Measurements from ENCODE around the gene DNAJA4. TPM values are rescaled to one million over a fixed set of nuclear protein-coding genes. Genes with fewer than 3 reads are reported as not detected.

The DNAJA4 gene
- total and polyA plus RNA-seq, 8 donors: 11.4 to 53.6 (median 30.3) TPM; not detected in 1

GRCh38 chr15:78266806-78267205 is 2.4 kb downstream of the DNAJA4 start:
- no peak for DNase-seq
- peaks cover 26 to 49% (median 32%) of the 10 kb centered on the region in 4 donors for H3K4me1 ChIP-seq
- no peaks in the 10 kb centered on the region for H3K9me3 ChIP-seq
- H3K27ac ChIP-seq: peak overlapping the region in 1 of 5 donors; percentile 81
- no peaks in the 10 kb centered on the region for H3K27me3 ChIP-seq
- intact Hi-C loops (cut with DNase I; ENCODE audit: low total_unique reads): no loop called here
- peaks cover 4 to 15% (median 13%) of the 10 kb centered on the region in 4 donors for H3K36me3 ChIP-seq
- 81 to 87% (median 84%) methylated on average over 2 of the region's 2 CpGs for WGBS, 5 donors
- TF ChIP-seq POLR2A (IDR thresholded peaks at IDR 0.05) (no peak), EP300 (IDR thresholded peaks at IDR 0.05) (no peak), POLR2AphosphoS5 (IDR thresholded peaks at IDR 0.05) (no peak), CTCF (IDR thresholded peaks at IDR 0.05) (no peak)
- peak overlapping the region in 1 of 4 donors; percentile 60 for H3K4me3 ChIP-seq

- TF ChIP-seq POLR2A (IDR thresholded peaks at IDR 0.05): no peak
- no peak for TF ChIP-seq CTCF (IDR thresholded peaks at IDR 0.05)
- no peak for TF ChIP-seq POLR2AphosphoS5 (IDR thresholded peaks at IDR 0.05)
- TF ChIP-seq EP300 (IDR thresholded peaks at IDR 0.05): no peak
- Histone ChIP-seq H3K27me3 (no peaks in the 10 kb centered on the region), H3K36me3 (peaks cover 4 to 67% (median 63%) of the 10 kb centered on the region in 4 donors), H3K27ac (no peak overlapping the region), H3K4me3 (no peak overlapping the region), H3K4me1 (peaks cover 0 to 14% (median 2%) of the 10 kb centered on the region in 4 donors), H3K9me3 (no peaks in the 10 kb centered on the region)
- DNase-seq: no peak
- intact Hi-C loops (cut with DNase I; ENCODE audit: low total_unique reads): no loop called here
- 72 to 89% (median 82%) methylated on average over 2 of the region's 2 CpGs for WGBS, 5 donors
Measured at GRCh38 chr15:78272316-78272715, 8.0 kb downstream of the DNAJA4 start.

- TF ChIP-seq POLR2A (IDR thresholded peaks at IDR 0.05) (no peak), POLR2AphosphoS5 (IDR thresholded peaks at IDR 0.05) (no peak), EP300 (IDR thresholded peaks at IDR 0.05) (no peak), CTCF (IDR thresholded peaks at IDR 0.05) (no peak)
- Histone ChIP-seq H3K27me3 (no peaks in the 10 kb centered on the region), H3K9me3 (no peaks in the 10 kb centered on the region), H3K4me1 (peaks cover 0 to 11% (median 0%) of the 10 kb centered on the region in 4 donors), H3K27ac (no peak overlapping the region), H3K4me3 (no peak overlapping the region), H3K36me3 (peaks cover 4 to 72% (median 68%) of the 10 kb centered on the region in 4 donors)
- 89 to 97% (median 94%) methylated on average over 3 of the region's 3 CpGs for WGBS, 5 donors
- DNase-seq: no peak
- intact Hi-C loops (cut with DNase I; ENCODE audit: low total_unique reads): no loop called here
Measured at GRCh38 chr15:78272776-78273175, 8.4 kb downstream of the DNAJA4 start.

- peaks cover 16 to 93% (median 87%) of the 10 kb centered on the region in 4 donors for H3K36me3 ChIP-seq
- H3K4me1 ChIP-seq: no peaks in the 10 kb centered on the region
- H3K27ac ChIP-seq: no peak overlapping the region
- TF ChIP-seq EP300 (IDR thresholded peaks at IDR 0.05): no peak
- intact Hi-C loops (cut with DNase I; ENCODE audit: low total_unique reads): no loop called here
- no peak for DNase-seq
- no peaks in the 10 kb centered on the region for H3K9me3 ChIP-seq
- WGBS, 5 donors: 81 to 98% (median 90%) methylated on average over 5 of the region's 5 CpGs
- no peak overlapping the region for H3K4me3 ChIP-seq
- H3K27me3 ChIP-seq: no peaks in the 10 kb centered on the region
Measured at GRCh38 chr15:78274994-78275393, 10.6 kb downstream of the DNAJA4 start.

GRCh38 chr15:78276064-78276943 is 11.9 kb downstream of the DNAJA4 start:
- no peaks in the 10 kb centered on the region for H3K4me1 ChIP-seq
- H3K27me3 ChIP-seq: no peaks in the 10 kb centered on the region
- no peaks in the 10 kb centered on the region for H3K9me3 ChIP-seq
- intact Hi-C loops (cut with DNase I; ENCODE audit: low total_unique reads): no loop called here
- H3K36me3 ChIP-seq: peaks cover 23 to 96% (median 92%) of the 10 kb centered on the region in 4 donors
- no peak for TF ChIP-seq POLR2A (IDR thresholded peaks at IDR 0.05)
- TF ChIP-seq POLR2AphosphoS5 (IDR thresholded peaks at IDR 0.05): no peak
- TF ChIP-seq CTCF (IDR thresholded peaks at IDR 0.05): no peak
- no peak for TF ChIP-seq EP300 (IDR thresholded peaks at IDR 0.05)
- no peak overlapping the region for H3K27ac ChIP-seq
- DNase-seq: no peak
- 86 to 92% (median 88%) methylated on average over 6 of the region's 6 CpGs for WGBS, 5 donors
- H3K4me3 ChIP-seq: no peak overlapping the region

All from stomach (tissue), 9 donors.